GOT3 (cell line): ENCODE results near the gene USP53.
"Not testable (repeated sequence)": the region's sequence is repeated elsewhere in the genome, so short reads cannot be mapped to it uniquely, and the experiment has no call there.

Experiments used
- DNase-seq: peaks from one replicate; lab custom pipeline; 2025; ENCODE audit warnings: mixed read lengths; lab: John Stamatoyannopoulos, UW

The USP53 gene

GRCh38 chr4:119315036-119315435 is 102.5 kb downstream of the USP53 start:
- DNase-seq, result no peak

- DNase-seq, result no peak
Measured at GRCh38 chr4:119317990-119318389, 105.5 kb downstream of the USP53 start.

- no peak for DNase-seq
Measured at GRCh38 chr4:119321921-119322687, 109.6 kb downstream of the USP53 start, which contains the start of gene FABP2. FABP2 (minus strand) TSS chr4:119322138; CDS start chr4:119322102, 36 bp downstream.

- no peak for DNase-seq
Measured at GRCh38 chr4:119328695-119329094, 116.2 kb downstream of the USP53 start.

GRCh38 chr4:119329835-119330620 is 117.5 kb downstream of the USP53 start:
- DNase-seq, result no peak

GRCh38 chr4:119336332-119336979 is 123.9 kb downstream of the USP53 start:
- not testable (repeated sequence) for DNase-seq

- no peak for DNase-seq
Measured at GRCh38 chr4:119337010-119337409, 124.5 kb downstream of the USP53 start.

GRCh38 chr4:119339895-119340294 is 127.4 kb downstream of the USP53 start:
- not testable (repeated sequence) for DNase-seq

GRCh38 chr4:119343293-119343692 is 130.8 kb downstream of the USP53 start:
- not testable (repeated sequence) for DNase-seq
